GM19463 (cell line): ENCODE measurements around the gene TRO.

Experiments
- ATAC-seq: cut with Tn5 transposase; IDR thresholded peaks from one replicate; pipeline ENCODE4 v1.9.1; 2021; ENCODE audit warnings: mild to moderate bottlenecking, moderate library complexity; ENCODE audit not compliant: unreplicated experiment

Gene TRO

GRCh38 chrX:54964766-54965497 is 44.3 kb downstream of the TRO start:
- ATAC-seq: no peak

GRCh38 chrX:54977387-54977786 is 56.8 kb downstream of the TRO start:
- no peak for ATAC-seq

GRCh38 chrX:54978448-54978847 is 57.8 kb downstream of the TRO start:
- no peak for ATAC-seq

- ATAC-seq: no peak
These were observed 58.8 kb downstream of the TRO start for GRCh38 chrX:54979432-54979831.

- no peak for ATAC-seq
These were observed 59.7 kb downstream of the TRO start for GRCh38 chrX:54980334-54980733.
